GM12891 (cell line): ENCODE data around the gene PLCXD1.
"Not testable (repeated sequence)": the region's sequence is repeated elsewhere in the genome, so short reads cannot be mapped to it uniquely, and the experiment has no call there.

Experiments
- DNase-seq: peaks from one replicate; pipeline ENCODE4 v3.0.0; 2011; ENCODE audit warnings: low spot score; ENCODE audit not compliant: insufficient read length
- FAIRE-seq: peaks from 2 replicates; lab custom pipeline; 2011; peaks lifted over from hg19 to GRCh38; lab: Jason Lieb, UNC
- PAX5 ChIP-seq: IDR thresholded peaks from 2 replicates; pipeline ENCODE4 v1.6.1; 2011; ENCODE audit warnings: low read length, moderate library complexity, mild to moderate bottlenecking; ENCODE audit not compliant: insufficient read depth, severe bottlenecking
- POLR2A ChIP-seq: IDR thresholded peaks from 2 replicates; pipeline ENCODE4 v1.6.1; 2011; ENCODE audit warnings: low read depth, low read length, control low read depth
- POLR2AphosphoS5 ChIP-seq: IDR thresholded peaks from 2 replicates; pipeline ENCODE4 v1.6.1; 2011; ENCODE audit warnings: low read depth, low read length, control low read depth
- POU2F2 ChIP-seq: IDR thresholded peaks from 2 replicates; pipeline ENCODE4 v1.6.1; 2011; ENCODE audit warnings: low read depth, mild to moderate bottlenecking, control low read depth, low read length, moderate library complexity
- SPI1 ChIP-seq: IDR thresholded peaks from 2 replicates; pipeline ENCODE4 v1.6.1; 2011; ENCODE audit warnings: low read depth, low read length, control low read depth
- TAF1 ChIP-seq: IDR thresholded peaks from 2 replicates; pipeline ENCODE4 v1.6.1; 2011; ENCODE audit warnings: low read depth, low read length, control low read depth

PLCXD1 gene

DNA sequence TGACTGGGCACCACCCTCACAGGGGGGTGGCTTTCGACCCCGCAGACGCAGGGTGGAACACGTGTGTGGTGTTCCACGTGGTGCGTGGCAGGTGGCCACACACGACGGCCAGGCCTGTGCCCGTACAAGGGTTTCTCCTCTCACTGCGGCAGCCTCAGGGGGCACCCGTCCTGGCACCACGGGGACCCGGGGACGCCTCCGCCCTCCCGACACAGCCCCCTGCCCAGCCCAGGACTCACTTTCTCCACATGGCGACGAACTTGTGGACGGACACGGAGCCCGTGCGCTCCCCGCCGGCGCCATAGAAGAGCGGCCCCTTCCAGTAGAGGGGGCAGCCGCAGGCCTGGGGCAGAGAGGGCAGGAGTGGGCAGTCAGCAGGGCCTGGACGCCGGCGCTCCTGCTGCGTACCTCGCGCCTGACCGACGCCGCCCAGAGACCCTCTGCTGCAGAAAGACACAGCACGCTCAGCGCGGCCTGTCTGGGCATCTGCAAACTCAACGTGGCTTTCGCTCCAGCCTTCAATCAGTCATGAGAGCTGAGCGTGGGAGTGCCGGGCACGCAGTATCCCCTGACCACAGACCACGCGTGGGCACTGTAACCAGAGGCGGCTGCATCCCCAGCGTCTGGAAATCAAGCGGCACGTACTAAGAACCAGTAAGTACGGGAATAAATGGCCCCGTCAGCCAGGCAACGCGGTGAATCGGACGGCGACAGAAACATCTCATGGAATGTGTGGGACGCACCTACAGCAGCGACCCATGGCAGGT lies 66.4 kb downstream of the PLCXD1 start:
- no peak for FAIRE-seq
- DNase-seq = no peak
- no peak for TF ChIP-seq TAF1
- no peak for TF ChIP-seq SPI1
- TF ChIP-seq PAX5 = no peak
- no peak for TF ChIP-seq POLR2AphosphoS5
- no peak for TF ChIP-seq POU2F2
- TF ChIP-seq POLR2A = no peak

DNA sequence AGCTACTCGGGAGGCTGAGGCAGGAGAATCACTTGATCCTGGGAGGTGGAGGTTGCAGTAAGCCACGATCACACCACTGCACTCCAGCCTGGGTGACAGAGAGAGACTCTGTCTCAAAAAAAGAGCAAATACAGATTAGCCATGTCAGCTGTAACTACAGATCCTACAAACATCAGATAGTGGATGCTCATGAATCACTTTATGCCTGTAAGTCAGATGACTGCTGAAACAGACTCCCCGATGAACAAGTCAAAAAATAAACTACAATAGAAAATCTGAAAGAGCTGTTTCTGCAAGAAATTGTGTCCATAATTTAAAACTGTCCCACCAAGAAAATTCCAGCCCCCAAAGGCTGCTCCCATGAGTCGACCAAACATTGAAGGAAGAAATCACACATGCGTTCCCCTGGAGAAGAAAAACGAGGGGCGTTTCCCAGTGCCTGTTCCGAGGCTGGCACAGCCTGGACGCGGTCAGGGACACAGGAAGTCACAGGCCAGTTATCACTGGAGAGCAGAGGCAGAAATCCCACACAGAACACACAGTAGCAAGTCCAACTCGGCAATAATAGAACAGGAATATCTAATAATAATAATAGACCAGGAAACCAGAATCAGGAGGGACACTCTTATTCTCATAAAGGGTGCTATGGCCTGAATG lies 67.4 kb downstream of the PLCXD1 start:
- no peak for DNase-seq
- no peak for TF ChIP-seq POLR2A
- no peak for TF ChIP-seq SPI1
- no peak for TF ChIP-seq TAF1
- no peak for TF ChIP-seq PAX5
- no peak for TF ChIP-seq POLR2AphosphoS5
- TF ChIP-seq POU2F2 = no peak
- FAIRE-seq = no peak

DNA sequence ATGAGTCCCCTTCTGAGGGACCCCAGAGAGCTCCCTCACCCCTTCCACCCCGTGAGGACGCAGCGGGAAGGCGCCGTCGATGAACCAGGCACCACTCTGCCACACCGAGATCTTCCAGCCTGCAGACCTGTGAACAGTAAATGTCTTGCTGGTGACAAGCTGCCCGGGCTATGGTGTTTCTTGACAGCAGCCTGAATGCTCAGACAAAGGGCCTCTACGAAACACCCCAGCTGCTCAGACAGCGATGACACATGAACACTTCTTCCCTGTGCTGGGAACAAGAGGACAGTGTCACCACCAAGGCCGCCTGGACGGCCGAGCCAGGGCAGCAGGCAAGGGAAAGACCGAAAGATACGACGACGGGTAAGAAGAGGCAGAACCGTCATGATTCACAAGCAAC lies 68.0 kb downstream of the PLCXD1 start:
- TF ChIP-seq POLR2AphosphoS5 = no peak
- no peak for TF ChIP-seq POLR2A
- TF ChIP-seq SPI1 = no peak
- TF ChIP-seq POU2F2 = no peak
- no peak for TF ChIP-seq PAX5
- no peak for TF ChIP-seq TAF1
- FAIRE-seq = no peak
- DNase-seq = no peak

DNA sequence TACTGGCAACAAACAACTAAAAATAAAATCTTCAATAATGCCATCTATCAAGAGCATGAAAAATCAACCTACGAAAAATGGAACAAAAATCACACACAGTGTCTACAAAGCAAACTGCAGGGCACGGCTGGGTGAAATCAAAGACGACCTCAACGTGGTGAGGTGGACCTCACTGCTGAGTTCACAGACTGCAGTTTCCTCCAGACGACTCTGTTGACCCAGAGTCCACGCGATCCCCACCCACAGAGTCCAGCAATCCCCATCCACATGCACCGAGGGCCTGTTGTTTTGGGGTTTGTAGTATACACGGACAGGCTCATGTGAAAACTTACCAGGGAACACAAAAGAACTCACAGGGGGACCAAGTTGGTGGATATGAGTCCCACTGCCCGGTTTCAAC lies 68.5 kb downstream of the PLCXD1 start:
- no peak for DNase-seq
- FAIRE-seq = no peak
- no peak for TF ChIP-seq POLR2A
- TF ChIP-seq POLR2AphosphoS5 = no peak
- TF ChIP-seq POU2F2 = no peak
- no peak for TF ChIP-seq SPI1
- no peak for TF ChIP-seq PAX5
- TF ChIP-seq TAF1 = no peak

DNA sequence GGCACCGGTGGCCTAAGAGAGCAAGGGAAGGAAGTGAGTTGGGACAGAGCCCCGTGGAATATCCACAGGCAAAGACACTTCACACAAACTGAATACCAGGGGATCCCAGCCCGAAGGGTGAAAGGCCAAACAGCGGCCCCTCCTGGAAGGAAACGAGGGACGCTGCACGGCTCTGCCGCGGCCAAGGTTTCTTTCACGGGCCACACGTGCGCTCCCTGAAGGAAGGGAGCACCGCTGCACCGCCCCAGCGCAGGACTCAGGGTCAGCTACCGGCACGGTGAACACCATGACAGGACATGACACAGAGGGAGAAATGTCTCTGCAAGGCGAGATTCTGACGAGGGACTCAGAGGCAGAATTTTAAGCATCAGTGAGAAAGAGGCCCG lies 69.0 kb downstream of the PLCXD1 start:
- FAIRE-seq = no peak
- TF ChIP-seq POLR2AphosphoS5 = no peak
- no peak for TF ChIP-seq TAF1
- no peak for TF ChIP-seq PAX5
- no peak for TF ChIP-seq SPI1
- TF ChIP-seq POLR2A = no peak
- TF ChIP-seq POU2F2 = no peak
- no peak for DNase-seq

DNA sequence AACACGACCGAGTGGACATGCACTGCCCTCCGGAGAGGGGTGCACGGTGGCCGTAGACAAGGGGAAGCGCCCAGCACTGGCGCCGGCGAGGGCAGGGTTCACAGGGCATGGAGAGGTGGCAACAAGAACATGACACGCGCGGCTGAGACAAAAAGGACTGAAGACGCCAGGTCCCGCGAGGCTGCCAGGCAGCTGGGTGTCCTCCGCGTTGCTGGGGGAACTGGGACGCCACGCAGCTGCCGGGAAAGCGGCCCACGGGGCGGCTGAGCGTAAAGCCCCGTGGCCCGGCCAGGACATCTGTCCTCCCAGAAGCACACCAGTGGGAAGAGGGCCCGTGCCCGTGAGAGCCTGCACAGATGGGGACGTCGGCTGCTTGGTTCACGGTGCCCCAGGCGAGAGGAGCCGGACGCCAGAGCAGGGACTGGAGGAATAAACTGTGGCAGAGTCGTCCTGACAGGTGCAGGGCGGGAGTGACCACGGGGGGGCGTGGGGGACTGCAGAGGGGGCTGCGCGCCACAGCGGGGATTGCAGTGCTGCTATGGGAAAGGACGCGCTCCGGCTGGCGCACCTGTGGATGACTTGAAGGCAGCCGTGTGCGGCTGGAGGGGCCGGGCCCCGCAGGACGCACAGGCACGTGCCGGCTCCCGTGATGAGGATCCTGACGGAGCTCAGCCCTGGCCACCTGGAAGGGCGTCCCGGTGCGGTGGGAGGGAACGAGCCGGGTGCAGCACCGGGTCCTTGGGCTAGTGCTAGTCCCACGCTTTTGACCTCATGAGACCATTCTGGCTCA lies 69.5 kb downstream of the PLCXD1 start:
- DNase-seq (no peak), FAIRE-seq (no peak)
- no peak for TF ChIP-seq POLR2AphosphoS5
- no peak for TF ChIP-seq POU2F2
- no peak for TF ChIP-seq SPI1
- no peak for TF ChIP-seq POLR2A
- TF ChIP-seq PAX5 = no peak
- no peak for TF ChIP-seq TAF1

DNA sequence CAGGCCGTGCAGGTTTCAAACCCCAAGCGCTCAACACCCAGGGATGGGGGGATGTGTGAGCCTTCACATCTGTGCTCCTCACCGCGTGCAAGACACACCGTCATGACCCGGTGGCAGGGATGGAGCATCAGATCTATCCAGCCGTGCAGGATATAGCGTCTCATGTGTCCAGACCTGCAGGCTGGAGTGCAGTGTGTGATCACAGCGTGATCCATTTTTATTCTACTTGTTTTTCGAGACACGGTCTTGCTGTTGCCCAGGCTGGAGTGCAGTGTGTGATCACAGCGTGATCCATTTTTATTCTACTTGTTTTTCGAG lies 70.1 kb downstream of the PLCXD1 start:
- FAIRE-seq, DNase-seq: not testable (repeated sequence)

DNA sequence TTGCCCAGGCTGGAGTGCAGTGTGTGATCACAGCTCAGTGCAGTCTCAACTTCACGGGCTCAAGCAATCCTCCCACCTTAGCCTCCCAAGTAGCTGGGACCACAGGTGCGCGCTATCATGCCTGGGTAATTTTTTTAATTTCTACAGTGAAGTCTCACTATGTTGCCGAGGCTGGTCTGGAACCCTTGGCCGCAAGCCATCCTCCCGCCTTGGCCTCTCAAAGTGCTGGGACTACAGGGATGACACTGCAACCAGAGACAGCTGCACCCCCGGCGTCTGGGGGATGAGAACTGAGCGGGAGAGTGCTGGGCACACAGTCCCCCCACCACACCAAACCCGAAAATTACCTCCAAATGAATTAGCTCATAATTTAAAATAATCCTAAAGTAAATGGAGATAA lies 70.6 kb downstream of the PLCXD1 start:
- TF ChIP-seq PAX5 (no peak), TAF1 (no peak), SPI1 (no peak), POLR2AphosphoS5 (no peak), POLR2A (no peak), POU2F2 (no peak)
- FAIRE-seq = no peak
- no peak for DNase-seq

DNA sequence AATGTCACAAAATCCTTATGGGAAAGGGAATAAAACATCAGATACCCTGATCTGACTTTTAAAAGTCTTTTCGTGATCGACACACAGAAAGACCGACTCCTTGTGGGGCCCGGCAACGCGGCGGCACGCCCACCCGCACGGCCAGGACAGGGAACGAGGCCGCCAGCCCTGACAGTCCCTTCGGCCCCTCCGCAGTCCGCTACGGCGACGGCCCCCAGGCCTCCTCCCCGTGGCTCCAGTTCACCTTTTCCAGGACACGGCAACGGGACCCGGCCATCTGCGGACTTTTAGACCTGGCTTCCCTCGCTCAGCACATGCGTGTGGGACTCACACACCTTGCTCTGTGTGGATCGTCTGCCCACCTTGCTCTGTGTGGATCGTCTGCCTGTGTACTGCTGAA lies 71.0 kb downstream of the PLCXD1 start:
- FAIRE-seq (no peak), DNase-seq (no peak)
- no peak for TF ChIP-seq TAF1
- TF ChIP-seq PAX5 = no peak
- TF ChIP-seq POU2F2 = no peak
- TF ChIP-seq POLR2AphosphoS5 = no peak
- TF ChIP-seq POLR2A = no peak
- no peak for TF ChIP-seq SPI1
